Common myeloid progenitor, CD34-positive (primary cell): ENCODE data around the gene PRDM16.
A peak's percentile ranks its signal among the peaks of the same experiment; 100 is the strongest.

Experiments
- CTCF ChIA-PET: fragments of 350-600 bp; sonication (Branson Sonifier 250); formaldehyde crosslinking; loops from one replicate; lab custom pipeline; 2021; ENCODE audit warnings: antibody characterized with exemption; lab: Charles Lee
- POLR2A ChIA-PET: fragments of 350-600 bp; sonication (Branson Sonifier 250); formaldehyde crosslinking; loops from one replicate; lab custom pipeline; 2021; ENCODE audit warnings: antibody characterized with exemption; lab: Charles Lee
- DNase-seq, 3 donors: peaks; one replicate each; pipeline versions ENCODE4 v3.0.0 to v3.0.0-alpha.2; 2013
- H3K27ac ChIP-seq, 2 experiments: 1 replicate in 1 of 2; 2 replicates in 1 of 2; pipeline ENCODE4 v1.7.0; 2013; ENCODE audit warnings: inconsistent platforms in 2 of 2, low read length in 2 of 2, mild to moderate bottlenecking in 2 of 2, low read depth in 1 of 2, moderate library complexity in 1 of 2; ENCODE audit not compliant: severe bottlenecking in 2 of 2, insufficient read depth in 1 of 2, poor library complexity in 1 of 2
- H3K27me3 ChIP-seq, 5 experiments: replicated peaks in 2 of 5; 1 replicate in 3 of 5; 2 replicates in 2 of 5; pipeline versions ENCODE4 v1.6.1 to v1.7.0; 2013; ENCODE audit warnings: low read length in 4 of 5, mild to moderate bottlenecking in 2 of 5, moderate library complexity in 2 of 5, inconsistent platforms in 1 of 5; ENCODE audit not compliant: insufficient read depth in 5 of 5, control insufficient read depth in 4 of 5
- H3K36me3 ChIP-seq, 4 experiments: 1 replicate in 2 of 4; 2 replicates in 2 of 4; pipeline versions ENCODE4 v1.6.1 to v1.7.0; 2013; ENCODE audit warnings: low read length in 3 of 4, control low read depth in 1 of 4, mild to moderate bottlenecking in 1 of 4; ENCODE audit not compliant: control insufficient read depth in 4 of 4, insufficient read depth in 4 of 4
- H3K4me1 ChIP-seq, 4 experiments: 1 replicate in 3 of 4; 2 replicates in 1 of 4; pipeline versions ENCODE4 v1.6.1 to v1.7.1; 2013; ENCODE audit warnings: low read length in 3 of 4, mild to moderate bottlenecking in 3 of 4, control low read depth in 1 of 4, inconsistent platforms in 1 of 4, moderate library complexity in 1 of 4; ENCODE audit not compliant: control insufficient read depth in 4 of 4, insufficient read depth in 4 of 4; ENCODE audit errors: control extremely low read depth in 1 of 4
- H3K4me3 ChIP-seq, 7 experiments: 1 replicate in 4 of 7; 2 replicates in 3 of 7; pipeline versions ENCODE4 v1.5.1 to v1.7.0; 2013; ENCODE audit warnings: mild to moderate bottlenecking in 7 of 7, low read length in 6 of 7, moderate library complexity in 6 of 7, inconsistent platforms in 2 of 7, low read depth in 2 of 7, control low read depth in 1 of 7; ENCODE audit not compliant: insufficient read depth in 4 of 7, control insufficient read depth in 1 of 7; ENCODE audit errors: extremely low read depth in 1 of 7
- H3K9me3 ChIP-seq, 5 experiments: 1 replicate in 4 of 5; 2 replicates in 1 of 5; pipeline versions ENCODE4 v1.6.1 to v1.7.1; 2013; ENCODE audit warnings: low read length in 4 of 5, mild to moderate bottlenecking in 2 of 5, inconsistent platforms in 1 of 5, low read depth in 1 of 5, moderate library complexity in 1 of 5; ENCODE audit not compliant: control insufficient read depth in 4 of 5, insufficient read depth in 2 of 5; ENCODE audit errors: control extremely low read depth in 1 of 5
- WGBS: methylation state at CpG from one replicate; pipeline ENCODE4 v1.1.5; 2013; ENCODE audit not compliant: insufficient coverage; 5-methylcytosine and 5-hydroxymethylcytosine counted together

PRDM16 gene

DNA sequence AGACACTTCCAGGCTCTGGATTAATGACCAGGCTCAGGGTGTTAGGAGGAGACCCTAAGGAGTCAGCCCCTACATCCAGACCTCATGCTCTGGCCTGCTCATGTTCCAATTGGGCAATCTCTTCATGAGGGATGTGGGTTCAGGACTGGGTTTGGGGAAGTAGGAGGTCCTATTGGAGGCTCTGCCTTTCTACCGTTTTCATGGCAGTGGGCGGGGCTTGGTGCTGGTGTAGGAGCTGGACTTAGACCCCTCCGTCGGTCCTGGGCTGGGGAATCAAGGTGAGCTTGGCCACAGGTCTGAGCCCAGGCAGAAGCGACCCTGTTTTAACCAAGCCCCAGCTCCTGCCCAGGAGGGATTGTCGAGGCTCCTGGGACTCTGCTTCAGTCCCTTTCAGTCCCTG is 123.4 kb downstream of the PRDM16 start:
- Histone ChIP-seq H3K27me3 (no peaks in the 10 kb centered on the region), H3K4me3 (no peak overlapping the region), H3K36me3 (peaks cover 0 to 6% (median 4%) of the 10 kb centered on the region in 4 experiments), H3K9me3 (peaks cover 0 to 16% (median 9%) of the 10 kb centered on the region in 5 experiments), H3K27ac (no peak overlapping the region), H3K4me1 (peaks cover 0 to 34% (median 26%) of the 10 kb centered on the region in 4 experiments)
- ChIA-PET CTCF (interaction anchor here (0.8 to 1.7 kb wide), 3 partner anchors 9 to 119 kb away, joined by 3 to 6 read pairs (median 3); no protein-coding TSS in a partner anchor), POLR2A (no interaction called here)
- no peak for DNase-seq
- 91% methylated on average over 6 of the region's 6 CpGs for WGBS

DNA sequence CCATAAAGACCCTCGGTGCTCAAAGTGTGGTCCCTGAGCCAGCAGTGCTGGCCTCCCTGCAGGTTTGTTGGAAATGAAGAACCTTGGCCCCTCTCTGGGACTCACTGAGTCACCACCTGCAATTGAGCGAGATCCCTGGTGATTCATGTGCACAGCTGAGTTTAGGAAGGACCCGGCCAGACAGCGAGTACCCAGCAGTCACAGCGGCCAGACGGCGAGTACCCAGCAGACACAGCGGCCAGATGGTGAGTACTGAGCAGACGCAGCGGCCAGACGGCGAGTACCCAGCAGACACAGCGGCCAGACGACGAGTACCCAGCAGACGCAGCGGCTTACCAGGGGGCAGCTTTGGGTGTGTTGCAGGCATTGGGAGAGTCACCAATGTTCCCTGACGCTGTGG is 123.8 kb downstream of the PRDM16 start:
- H3K9me3 ChIP-seq = peaks cover 0 to 16% (median 9%) of the 10 kb centered on the region in 5 experiments

DNA sequence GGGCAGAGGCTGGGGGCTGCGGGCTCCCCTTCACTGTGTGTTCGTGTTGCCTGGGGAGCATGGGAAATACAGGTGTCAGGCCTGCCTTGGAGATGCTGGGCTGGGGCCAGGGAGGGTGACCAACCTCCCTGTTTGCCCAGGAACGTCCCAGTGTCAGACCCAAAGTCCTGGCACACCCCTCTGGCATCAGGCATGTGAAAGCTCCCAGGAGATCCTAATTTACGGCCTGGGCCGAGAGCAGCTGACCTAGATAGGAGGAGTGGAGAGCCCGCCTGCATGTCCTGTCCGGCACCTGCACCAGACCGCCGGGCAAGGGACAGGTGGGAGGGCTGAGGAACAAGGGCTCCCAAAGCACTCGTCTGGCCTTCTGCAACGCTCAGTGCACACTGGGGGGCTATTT is 124.8 kb downstream of the PRDM16 start:
- Histone ChIP-seq H3K4me3 (no peak overlapping the region), H3K9me3 (peaks cover 0 to 16% (median 9%) of the 10 kb centered on the region in 5 experiments), H3K4me1 (peaks cover 0 to 28% (median 22%) of the 10 kb centered on the region in 4 experiments), H3K27ac (no peak overlapping the region), H3K36me3 (peaks cover 0 to 6% (median 4%) of the 10 kb centered on the region in 4 experiments), H3K27me3 (no peaks in the 10 kb centered on the region)
- 98% methylated on average over 8 of the region's 11 CpGs for WGBS
- ChIA-PET POLR2A (no interaction called here), CTCF (no interaction called here)
- no peak for DNase-seq

More for the DNA sequence above, 123.8 kb downstream of the PRDM16 start:
- peaks cover 0 to 34% (median 27%) of the 10 kb centered on the region in 4 experiments for H3K4me1 ChIP-seq
- ChIA-PET CTCF (interaction anchor here (0.8 to 1.7 kb wide), 3 partner anchors 10 to 118 kb away, joined by 3 to 6 read pairs (median 3); no protein-coding TSS in a partner anchor), POLR2A (no interaction called here)
- no peak for DNase-seq
- no peaks in the 10 kb centered on the region for H3K27me3 ChIP-seq
- WGBS = 97% methylated on average over 15 of the region's 18 CpGs
- H3K27ac ChIP-seq = no peak overlapping the region
- H3K36me3 ChIP-seq = peaks cover 0 to 6% (median 4%) of the 10 kb centered on the region in 4 experiments
- no peak overlapping the region for H3K4me3 ChIP-seq

DNA sequence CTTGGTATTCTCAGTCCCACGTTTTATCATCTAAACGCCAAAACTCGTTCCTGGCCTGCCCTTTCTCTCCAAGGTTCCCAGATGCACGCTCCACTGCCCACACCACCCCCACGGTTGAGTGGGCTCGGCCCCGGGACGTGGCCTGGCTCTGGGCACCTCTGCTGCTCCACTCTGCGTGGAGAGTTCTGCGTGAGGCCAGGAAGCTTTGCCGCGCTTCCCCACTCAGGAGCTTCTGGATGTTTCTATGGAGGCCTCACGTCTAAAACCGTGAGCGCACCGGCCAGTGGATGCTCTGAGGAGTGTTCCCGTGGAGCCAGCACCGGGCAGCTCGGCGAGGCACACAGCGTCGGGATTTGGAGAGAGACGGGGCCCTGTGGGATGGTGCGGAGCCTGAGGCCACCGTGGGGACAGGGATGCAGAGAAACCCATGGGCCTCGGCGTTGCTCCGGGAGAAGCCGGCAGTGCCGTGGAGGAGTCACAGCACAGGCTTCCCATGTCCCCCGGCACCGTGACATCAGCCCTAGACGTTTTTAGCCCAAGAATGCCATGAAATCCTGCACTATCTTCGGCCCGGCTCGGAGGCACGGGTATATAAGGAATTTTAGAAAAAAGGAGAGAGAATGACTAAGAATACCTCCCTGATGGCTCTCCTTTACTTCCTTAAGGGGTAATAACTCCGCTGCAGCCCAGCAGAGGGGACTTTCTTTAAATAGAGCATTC is 125.9 kb downstream of the PRDM16 start:
- POLR2A ChIA-PET = no interaction called here
- H3K36me3 ChIP-seq = peaks cover 0 to 6% (median 4%) of the 10 kb centered on the region in 4 experiments

DNA sequence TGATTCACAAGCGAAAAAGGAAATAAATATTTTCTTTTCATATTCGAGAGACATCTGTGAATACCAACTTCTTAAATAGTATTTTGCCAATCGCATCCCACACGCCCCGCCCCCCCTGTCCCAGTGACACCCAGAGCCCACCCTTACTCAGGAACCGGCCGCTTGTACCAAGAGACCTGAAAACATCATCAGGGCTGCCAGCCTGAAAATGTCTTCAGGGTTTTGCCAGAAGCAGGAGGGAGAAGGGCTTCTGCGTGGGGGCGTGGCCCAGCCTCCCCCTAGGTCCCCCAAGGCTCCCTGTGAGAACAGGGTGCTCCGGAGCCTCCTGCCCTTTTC is 126.4 kb downstream of the PRDM16 start:
- POLR2A ChIA-PET = no interaction called here
- no peaks in the 10 kb centered on the region for H3K27me3 ChIP-seq
- no peak for DNase-seq
- H3K4me3 ChIP-seq = no peak overlapping the region
- peaks cover 0 to 22% (median 19%) of the 10 kb centered on the region in 4 experiments for H3K4me1 ChIP-seq
- 93% methylated on average over 9 of the region's 10 CpGs for WGBS
- no peak overlapping the region for H3K27ac ChIP-seq
- CTCF ChIA-PET = interaction anchor here (1.1 kb wide), 1 partner anchor 19 kb away, joined by 3 read pairs; no protein-coding TSS in a partner anchor
- peaks cover 0 to 6% (median 4%) of the 10 kb centered on the region in 4 experiments for H3K36me3 ChIP-seq
- H3K9me3 ChIP-seq = peaks cover 0 to 16% (median 9%) of the 10 kb centered on the region in 5 experiments

More for the DNA sequence above, 125.9 kb downstream of the PRDM16 start:
- H3K4me3 ChIP-seq = no peak overlapping the region
- WGBS = 96% methylated on average over 31 of the region's 38 CpGs
- CTCF ChIA-PET = interaction anchor here (1.1 kb wide), 1 partner anchor 19 kb away, joined by 3 read pairs; no protein-coding TSS in a partner anchor
- no peak for DNase-seq
- H3K4me1 ChIP-seq = peaks cover 0 to 22% (median 19%) of the 10 kb centered on the region in 4 experiments
- H3K9me3 ChIP-seq = peaks cover 0 to 16% (median 9%) of the 10 kb centered on the region in 5 experiments
- H3K27me3 ChIP-seq = no peaks in the 10 kb centered on the region
- H3K27ac ChIP-seq = no peak overlapping the region

DNA sequence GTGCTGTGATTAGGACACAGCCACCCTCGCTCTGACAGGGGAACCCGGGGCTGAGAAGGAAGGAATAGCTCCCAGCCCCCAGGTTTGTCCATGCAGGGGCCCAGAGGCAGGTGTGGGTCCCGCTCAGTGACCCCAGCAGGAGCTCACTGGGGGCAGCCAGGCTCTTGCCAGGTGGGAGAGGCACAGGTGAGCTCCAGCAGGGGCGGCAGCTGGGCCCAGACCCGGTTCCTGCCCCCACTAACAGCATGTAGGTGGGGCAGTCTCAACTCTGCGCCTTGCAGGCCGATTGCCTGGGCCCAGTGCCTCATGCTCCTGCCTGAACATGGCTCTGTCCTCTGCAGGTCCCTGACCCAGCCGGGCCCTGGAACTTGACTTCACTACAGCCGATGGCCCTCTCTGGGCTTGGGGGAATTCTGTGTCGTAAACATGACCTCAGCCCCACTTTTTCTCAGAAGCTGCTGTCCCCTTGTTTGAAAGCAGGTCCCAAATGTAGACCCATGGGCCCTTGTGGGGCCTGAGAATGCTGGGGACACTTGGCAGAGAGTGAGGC is 127.0 kb downstream of the PRDM16 start:
- Histone ChIP-seq H3K27ac (no peak overlapping the region), H3K4me1 (peaks cover 0 to 22% (median 19%) of the 10 kb centered on the region in 4 experiments), H3K27me3 (no peaks in the 10 kb centered on the region), H3K36me3 (peaks cover 0 to 5% (median 4%) of the 10 kb centered on the region in 4 experiments), H3K4me3 (peak overlapping the region in 1 of 7 experiments; percentile 1), H3K9me3 (peaks cover 0 to 14% (median 9%) of the 10 kb centered on the region in 5 experiments)
- ChIA-PET POLR2A (no interaction called here), CTCF (interaction anchor here (1.1 to 1.5 kb wide), 2 partner anchors 10 to 18 kb away, joined by 3 to 4 read pairs; no protein-coding TSS in a partner anchor)
- 88% methylated on average over 9 of the region's 10 CpGs for WGBS
- no peak for DNase-seq
